Fibroblast of peridontal ligament (primary cell): ENCODE results near the gene MGAT5B.
"Not testable (repeated sequence)": the region's sequence is repeated elsewhere in the genome, so short reads cannot be mapped to it uniquely, and the experiment has no call there.

ENCODE experiments used
- DNase-seq: peaks from one replicate; pipeline ENCODE4 v3.0.0-alpha.2; 2010; ENCODE audit errors: extremely low read depth

Gene MGAT5B

DNA sequence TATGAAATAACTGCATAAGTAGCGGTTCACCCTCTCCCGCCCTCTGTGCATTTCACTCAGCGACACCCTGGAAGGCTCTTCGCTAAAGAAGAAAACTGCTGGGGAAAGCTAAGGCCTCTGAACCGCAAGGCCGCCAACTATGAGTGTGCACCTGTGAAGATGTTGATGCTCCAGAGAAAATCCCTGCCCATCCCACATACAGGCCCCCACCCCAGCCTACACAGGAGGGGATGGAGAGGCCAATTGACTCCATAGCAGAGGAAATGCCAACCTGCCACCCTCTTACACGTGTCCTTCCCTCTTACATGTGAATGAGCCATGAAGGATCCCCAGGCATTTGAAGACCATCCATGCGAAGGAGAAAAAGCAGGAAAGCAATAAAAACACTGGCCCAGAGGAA is 104.8 kb downstream of the MGAT5B start:
- DNase-seq = no peak

DNA sequence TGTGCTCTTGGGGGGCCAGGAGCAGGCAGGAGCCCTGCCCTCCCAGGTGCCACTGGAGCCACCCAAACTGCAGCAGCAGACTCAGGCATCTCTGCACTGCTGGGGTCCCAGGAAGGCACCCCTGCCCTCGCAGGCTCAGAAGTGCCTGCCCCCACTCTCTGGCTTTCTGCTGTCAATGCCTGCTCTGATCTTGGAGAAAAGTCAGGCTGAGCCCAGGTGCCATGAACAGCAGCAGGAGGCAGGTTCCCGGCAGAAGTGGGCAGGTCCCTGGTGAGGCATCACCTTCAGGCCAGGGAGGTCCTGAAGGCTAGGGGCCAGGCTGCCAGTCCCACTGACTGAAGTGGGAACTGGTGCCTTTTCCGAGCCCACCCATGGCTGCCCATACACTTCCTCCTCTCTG is 106.5 kb downstream of the MGAT5B start:
- no peak for DNase-seq

DNA sequence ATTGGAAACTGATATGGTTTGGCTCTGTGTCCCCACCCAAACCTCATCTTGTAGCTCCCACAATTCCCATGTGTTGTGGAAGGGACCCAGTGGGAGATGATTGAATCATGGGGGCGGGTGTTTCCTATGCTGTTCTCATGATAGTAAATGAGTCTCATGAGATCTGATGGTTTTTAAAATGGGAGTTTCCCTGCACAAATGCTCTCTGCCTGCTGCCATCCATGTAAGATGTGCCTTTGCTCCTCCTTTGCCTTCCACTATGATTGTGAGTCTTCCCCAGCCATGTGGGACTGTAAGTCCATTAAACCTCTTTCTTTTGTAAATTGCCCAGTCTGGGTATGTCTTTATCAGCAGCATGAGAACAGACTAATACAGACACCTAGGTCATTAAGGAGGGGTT is 109.8 kb downstream of the MGAT5B start:
- DNase-seq = not testable (repeated sequence)

DNA sequence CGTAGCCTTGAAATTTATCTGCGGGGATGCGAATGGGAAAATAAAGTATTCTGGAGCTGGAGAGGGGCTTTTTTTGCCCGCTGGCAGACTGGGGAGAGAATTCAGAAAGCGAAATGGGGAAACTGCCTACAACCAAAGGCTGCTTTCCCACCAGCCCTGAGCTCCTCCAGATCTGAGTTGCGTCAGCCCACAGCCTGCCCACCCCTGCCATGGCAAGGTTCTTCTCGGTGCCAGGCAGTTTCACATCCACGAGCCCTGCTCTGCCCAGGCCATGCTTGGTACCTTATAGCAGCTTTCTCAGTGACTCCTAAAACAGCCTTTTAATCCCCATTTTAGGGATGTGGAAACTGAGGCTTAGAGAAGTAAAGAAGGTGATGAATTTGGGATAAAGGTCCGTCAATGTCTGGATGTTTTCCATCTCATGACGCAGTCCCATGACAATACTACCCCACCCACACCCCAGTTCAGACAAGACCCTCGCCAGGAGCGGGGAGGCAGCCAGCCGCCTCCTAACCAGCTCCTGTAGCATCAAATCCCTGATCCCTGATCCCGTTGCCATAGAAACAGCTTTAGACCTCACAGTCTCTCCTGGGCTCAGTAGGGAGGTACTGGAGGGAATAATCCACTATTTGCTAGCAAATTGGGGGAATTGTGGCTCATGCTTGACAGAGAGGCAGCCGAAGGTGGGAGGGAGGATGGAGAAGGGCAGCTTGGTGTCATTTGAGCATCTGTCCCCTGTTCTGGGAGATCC is 113.5 kb downstream of the MGAT5B start:
- DNase-seq = no peak

DNA sequence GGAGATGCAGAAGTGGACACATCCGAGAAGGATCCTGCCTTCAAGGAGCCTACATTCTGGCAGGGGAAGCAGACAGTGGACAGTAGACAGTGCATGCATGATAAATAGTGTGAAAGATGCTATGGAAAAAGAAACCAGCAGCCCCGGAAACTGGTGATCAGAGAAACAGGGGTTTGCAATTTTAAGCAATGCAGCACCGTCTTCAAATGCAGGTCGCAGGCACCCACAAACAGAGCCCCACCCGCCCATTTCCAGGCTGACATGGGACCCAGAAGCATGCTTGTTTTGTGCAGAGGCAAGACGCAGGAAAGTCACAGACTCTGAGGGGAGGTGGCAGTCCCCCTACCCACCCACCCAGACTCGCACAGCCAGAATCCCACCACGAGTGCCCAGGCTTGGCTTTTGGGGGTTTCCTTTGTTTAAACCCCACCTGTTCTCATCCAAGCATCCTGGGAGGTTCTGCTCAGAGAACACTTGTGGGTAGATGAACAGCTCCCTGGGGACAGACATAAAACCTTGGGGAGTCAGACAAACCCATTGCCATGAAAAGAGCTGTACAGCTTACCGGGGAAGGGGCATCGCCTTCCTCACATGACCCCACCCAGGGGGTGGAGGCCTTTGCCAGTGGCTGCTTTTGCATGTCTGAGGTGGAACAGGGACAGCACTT is 114.3 kb downstream of the MGAT5B start:
- no peak for DNase-seq

DNA sequence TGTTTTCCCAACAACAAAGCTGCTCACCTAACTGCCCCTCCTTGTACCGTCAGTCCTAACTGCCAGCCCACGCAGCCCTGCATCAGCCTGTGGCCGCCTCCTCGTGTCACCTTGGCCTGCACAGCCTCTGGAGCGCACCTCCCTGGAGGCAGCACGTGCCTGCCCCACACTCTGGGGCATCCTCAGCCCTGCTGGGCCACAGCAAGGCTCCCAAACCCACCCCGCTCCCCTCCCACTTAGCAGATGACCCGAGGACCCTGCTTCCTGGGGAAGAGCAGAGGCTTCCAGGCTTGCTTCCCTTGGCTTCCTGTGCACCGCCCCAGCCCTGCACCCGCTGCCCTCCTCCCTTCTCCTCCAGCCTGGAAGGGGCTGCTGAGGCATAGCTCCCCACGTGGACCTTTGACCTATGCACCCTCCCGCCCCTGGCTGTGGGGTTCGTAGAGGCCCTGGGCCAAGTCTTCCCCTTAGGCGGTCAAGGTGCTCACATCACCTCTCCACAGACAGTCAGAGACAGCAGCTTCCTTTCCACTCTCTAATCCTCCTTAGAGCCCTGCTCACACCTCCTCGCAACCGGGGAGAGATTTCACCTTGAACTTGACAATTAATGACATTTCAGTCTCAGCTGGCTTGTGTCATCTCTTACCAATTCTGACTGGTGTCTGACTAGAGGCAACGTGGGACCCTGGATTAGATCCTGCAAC is 115.0 kb downstream of the MGAT5B start:
- no peak for DNase-seq

DNA sequence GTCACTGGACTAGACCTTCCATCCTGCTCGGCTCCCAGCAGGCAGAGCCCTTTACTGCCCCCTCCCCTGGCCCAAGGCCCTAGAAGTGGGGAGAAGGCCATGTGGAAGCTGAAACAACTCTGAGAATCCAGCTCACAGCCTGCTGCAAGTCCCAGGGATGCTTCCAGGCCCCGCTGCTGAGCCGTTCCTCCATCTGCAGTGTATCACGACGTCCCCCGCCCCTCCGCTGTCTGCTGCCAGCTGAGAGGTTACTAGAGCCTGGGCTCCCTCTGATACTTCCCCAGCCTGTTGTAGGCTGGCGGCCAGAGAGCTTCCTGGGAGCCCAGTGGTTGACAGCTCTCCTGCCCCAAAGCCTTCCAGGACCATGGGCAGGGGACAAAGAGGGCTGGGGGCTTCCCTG is 118.2 kb downstream of the MGAT5B start:
- DNase-seq = no peak

DNA sequence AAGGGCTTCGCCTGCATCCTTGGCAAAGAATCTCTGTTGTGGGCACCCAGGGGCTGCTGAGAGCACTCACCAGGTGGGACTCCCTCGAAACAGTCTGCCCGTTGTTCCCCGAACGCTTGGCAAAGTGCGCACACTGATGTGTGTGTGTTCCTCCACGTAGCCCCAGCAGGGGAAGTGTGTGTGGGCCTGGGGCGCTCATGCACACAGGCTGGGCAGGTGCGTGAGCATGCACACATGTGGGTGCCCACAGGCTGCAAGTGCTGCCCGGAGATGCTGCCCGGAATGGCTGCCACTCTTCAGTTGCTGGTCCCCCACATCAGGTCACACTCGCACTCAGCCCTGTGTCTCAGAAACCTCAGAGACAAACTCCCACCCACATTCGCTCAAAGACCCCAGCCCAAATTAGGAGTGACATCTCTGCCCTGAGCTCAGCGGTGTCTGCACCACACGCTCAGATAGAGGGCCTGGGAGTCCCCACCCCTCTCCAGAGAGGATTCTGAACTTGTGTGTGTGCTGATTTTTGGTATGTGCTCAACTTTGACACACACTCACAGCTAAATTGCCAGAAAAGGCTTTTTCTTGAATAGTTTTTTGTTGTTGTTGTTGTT is 119.4 kb downstream of the MGAT5B start:
- no peak for DNase-seq

DNA sequence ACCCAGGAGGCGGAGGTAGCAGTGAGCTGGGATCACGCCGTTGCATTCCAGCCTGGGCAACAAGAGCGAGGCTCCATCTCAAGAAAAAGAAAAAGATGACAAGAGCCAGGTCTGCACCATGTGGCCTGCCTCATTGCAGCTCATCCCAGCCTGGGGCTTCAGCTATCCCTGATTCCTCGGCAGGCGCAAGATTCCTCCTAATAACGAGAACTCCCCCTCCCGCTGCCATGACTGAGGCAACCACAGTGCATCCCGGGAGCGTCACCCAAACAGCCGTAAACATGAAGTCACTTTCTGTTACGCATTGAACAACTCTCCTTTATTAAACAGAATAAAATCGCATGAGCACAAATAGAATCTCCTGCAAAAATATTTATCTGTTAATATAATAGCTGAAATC is 120.6 kb downstream of the MGAT5B start:
- DNase-seq = no peak

DNA sequence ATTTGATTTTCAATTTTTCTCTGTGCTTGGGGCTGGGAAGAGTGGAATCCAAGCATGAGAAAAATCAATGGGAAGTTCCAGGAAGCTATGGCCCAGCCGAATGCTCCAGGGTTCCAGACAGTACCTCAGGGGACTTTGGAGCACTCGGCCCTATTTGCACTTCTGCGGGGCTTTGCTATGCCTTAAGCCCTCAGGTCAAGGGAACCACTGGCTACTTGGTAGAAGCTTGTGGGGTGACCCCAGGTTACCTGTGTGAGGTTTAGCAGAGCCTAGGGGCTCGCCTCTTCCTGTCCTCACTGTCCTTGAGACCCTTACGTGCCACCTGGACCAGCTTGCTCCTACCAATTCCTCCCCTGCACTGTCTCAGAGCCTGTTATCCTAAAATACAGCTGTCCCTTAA is 121.3 kb downstream of the MGAT5B start:
- no peak for DNase-seq

DNA sequence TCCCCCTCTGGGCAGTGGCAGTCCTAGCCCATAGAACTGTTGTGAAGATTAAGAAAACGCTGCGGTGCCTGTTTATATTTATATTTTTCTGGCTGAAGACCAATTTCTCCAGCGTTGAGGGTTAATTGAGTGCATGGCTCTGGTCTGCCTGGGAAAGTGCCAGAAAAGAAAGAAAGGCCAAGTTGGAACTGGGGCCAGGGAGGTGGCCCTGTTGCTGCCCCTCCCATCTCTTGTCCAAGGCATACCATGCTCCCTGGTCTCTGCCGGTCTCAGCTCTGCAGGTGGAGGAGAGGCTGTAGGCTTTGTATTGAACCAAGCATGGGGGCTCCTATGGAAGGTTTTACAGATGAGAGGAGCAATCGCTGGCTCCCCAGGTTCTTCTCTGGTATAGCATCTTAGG is 124.7 kb downstream of the MGAT5B start:
- DNase-seq = no peak

DNA sequence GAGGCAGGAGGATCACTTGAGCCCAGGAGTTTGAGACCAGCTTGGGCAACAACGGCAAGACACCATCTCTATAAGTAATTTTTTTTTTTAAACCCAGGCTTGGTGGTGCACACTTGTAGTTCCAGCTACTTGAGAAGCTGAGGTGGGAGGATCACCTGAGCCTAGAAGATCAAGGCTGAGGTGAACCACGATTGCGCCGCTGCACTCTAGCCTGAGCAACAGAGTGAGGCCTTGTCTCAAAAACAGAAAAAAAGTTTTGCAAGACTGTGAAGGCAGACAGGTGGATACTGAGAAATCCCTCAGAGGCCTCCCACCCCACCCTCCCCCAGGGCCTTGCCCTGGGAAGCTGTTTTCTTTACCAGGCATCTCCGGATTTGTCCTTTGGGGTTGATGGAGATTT is 125.4 kb downstream of the MGAT5B start:
- DNase-seq = no peak

DNA sequence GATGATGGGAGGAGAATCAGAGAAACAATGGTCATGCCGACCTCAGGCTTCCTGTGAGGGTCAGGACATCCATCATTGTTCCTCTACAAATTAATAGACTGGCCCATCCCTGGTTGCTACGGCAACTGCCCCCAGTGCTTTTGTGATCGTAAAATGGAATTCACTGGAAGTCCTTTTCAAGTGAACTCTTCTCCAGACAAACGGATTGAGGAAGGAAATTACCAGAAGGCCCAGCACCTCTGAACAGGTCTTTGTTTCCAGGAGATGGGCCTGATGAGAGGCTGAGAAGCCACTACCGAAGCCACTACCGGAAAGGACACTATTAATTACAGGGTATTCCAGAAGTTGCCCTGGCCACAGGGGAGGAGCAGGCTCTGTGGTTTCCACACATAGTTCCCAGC is 126.0 kb downstream of the MGAT5B start:
- no peak for DNase-seq

DNA sequence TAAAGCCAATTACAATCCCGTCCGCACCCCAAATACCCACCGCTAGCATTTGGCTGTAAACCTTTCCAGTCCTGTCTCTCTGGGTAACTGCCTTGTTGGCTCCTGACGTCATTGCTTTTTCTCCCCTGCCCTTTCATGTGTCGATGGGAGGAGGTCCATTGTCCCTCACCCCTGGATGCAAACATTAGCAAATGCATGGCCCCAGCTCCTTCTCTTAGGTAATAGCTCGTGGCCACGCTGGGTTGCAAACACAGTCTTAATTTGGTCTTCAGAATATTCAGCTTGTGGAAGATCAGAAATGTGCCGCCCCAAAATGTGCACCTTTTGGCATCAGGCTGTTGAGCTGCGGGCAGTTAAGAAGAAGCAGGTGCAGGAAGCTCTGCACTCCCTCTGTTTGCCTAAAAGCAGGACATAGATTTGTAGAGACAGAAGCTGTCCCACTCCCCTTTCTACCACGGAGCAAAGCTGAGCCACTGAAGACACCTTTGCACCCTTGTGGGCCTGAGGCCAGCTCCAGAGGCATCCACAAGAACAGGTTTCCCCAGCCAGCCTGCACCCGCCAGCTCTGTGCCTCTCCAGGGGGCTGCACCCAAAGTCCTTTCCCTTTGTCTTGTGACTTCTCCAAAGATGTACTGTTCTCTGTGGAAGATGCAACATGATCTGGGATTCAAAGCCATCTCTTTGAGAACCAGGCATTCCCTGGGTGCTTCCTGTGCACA is 127.3 kb downstream of the MGAT5B start:
- DNase-seq = no peak

DNA sequence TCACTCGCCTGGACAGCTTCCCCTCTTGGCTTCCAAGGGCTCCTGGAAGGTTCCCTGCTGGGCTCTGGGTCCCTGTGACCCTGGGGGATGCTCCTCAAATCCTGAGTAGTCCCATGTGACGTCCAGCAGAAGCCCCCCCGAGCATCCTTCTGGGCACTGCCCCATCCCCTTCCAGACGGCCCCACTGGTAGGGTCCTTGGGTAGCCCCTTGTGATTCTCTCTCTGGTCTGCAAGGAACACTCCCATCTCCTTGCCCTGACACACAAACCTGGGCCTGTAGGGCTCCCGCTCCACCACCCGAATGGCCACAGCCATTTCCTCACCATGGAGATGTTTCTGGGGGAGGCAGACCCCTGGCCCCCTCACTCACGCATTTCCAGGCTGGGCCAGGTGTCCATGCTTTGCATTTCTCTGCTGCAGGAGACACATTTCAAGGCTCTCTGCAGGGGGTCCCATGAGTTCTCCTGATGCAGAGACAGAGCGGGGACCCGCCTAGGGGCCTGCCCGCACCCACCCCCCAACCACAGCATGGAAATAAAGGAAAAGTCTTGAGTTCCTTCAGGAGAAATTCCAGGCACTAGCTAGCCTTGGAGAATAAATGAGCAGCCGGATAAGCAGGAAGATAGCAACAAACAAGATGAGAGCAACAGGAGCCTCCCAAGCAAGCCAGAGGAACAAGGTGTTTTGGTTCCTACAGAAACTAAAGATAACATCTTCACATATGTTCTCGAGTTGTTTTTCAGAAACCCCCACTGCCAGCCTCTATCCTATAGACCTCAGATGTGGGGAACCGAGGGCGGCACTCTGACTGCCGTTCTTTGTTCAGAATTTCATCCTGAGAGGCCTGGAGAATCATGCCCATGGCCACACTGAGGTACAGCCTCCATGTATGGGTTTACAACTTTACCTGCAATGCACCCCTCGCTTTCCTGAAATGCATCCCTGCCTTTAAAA is 128.8 kb downstream of the MGAT5B start:
- DNase-seq = no peak

DNA sequence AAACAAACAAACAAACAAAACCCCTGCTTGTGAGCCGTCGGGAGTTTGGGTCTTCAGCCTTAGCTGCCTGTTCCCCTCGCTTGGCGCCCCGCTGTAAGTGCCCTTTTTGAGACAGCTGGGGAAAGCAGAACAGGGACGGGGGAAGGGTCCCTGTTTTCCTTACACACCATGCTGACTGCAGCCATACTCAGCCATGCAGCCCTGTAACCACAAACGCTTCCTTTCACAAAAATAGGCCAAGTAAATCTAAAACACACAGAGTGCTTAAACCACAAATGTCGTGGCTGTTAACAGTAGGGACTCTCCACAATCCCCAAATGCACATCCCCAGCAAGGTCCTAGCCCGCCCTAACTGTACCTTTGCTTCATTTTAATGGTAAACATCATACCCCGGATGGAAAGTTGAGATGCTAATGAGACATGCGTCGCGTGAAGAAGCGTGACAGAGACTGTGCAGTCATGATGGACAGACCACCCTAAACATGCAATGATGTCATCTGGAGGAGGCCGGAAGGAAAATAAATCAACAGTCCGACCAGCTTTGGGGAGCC is 129.9 kb downstream of the MGAT5B start:
- no peak for DNase-seq

DNA sequence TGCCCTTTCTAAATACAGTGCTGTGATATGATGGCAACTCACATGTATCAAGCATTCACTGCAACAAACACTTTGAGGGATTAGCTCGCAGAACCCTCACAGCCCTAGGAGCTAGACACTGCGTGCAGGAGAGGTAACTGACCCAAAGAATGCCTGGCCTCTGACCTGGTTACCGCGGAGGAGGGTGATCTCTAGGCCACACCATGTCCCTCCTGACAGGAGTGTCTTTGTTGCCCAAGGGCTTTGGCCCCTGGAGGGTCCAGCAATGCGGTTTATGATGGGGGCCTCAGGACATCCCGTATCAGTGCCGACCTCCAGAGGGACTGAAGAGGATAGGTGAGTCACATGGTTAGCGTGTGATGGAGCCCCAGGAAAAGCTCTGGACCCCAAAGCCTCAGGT is 130.6 kb downstream of the MGAT5B start:
- no peak for DNase-seq
